A549 (cell line): Measurements from ENCODE around the gene GPT2.

ENCODE experiments used
- EP300 ChIP-seq, 2 experiments: fragments of >200 bp; sonication (Bioruptor Twin); formaldehyde crosslinking; IDR thresholded peaks; 2 replicates in 1 of 2; 3 replicates in 1 of 2; pipeline ENCODE4 v1.6.1; 2016 to 2017
- JUNB ChIP-seq: fragments of >200 bp; sonication (Bioruptor Twin); formaldehyde crosslinking; IDR thresholded peaks from 2 replicates; pipeline ENCODE4 v1.6.1; 2016
- NPAS2 ChIP-seq: fragments of 250-450 bp; sonication (Bioruptor Pico); IDR thresholded peaks from 2 replicates; pipeline ENCODE4 v1.8.0; 2022; ENCODE audit warnings: mild to moderate bottlenecking, moderate library complexity, borderline replicate concordance
- POLR2A ChIP-seq: IDR thresholded peaks from 2 replicates; pipeline ENCODE4 v1.6.1; 2012; ENCODE audit warnings: mild to moderate bottlenecking, low read length
- RAD21 ChIP-seq, 2 experiments: fragments of >200 bp in 1 of 2; sonication (Bioruptor Twin) in 1 of 2; formaldehyde crosslinking in 1 of 2; IDR thresholded peaks in 1 of 2; conservative IDR thresholded peaks in 1 of 2; 2 replicates in 1 of 2; 3 replicates in 1 of 2; pipeline ENCODE4 v1.6.1; 2012 to 2018; ENCODE audit warnings: inconsistent platforms in 1 of 2
- RNF2 ChIP-seq: fragments of 200-600 bp; sonication (generic); IDR thresholded peaks from 2 replicates; pipeline ENCODE4 v1.6.1; 2016; ENCODE audit warnings: low read depth, mild to moderate bottlenecking, antibody characterized with exemption, moderate library complexity, borderline replicate concordance
- TF ChIP-seq, protein P1 (sequence below): fragments of >200 bp; sonication (Bioruptor Twin); formaldehyde crosslinking; IDR thresholded peaks from 3 replicates; pipeline ENCODE4 v1.5.1; 2016
- TF ChIP-seq, protein P2 (sequence below): IDR thresholded peaks from 2 replicates; pipeline ENCODE4 v1.6.1; 2012

- TF ChIP-seq JUNB (no peak), EP300 (IDR thresholded peaks at IDR 0.05) (no peak), RAD21 (conservative IDR thresholded peaks at IDR 0.05 in 1 of 2, IDR thresholded peaks at IDR 0.05 in 1 of 2) (no peak), POLR2A (no peak), NPAS2 (no peak), RNF2 (no peak)
- TF ChIP-seq, protein P1, sequence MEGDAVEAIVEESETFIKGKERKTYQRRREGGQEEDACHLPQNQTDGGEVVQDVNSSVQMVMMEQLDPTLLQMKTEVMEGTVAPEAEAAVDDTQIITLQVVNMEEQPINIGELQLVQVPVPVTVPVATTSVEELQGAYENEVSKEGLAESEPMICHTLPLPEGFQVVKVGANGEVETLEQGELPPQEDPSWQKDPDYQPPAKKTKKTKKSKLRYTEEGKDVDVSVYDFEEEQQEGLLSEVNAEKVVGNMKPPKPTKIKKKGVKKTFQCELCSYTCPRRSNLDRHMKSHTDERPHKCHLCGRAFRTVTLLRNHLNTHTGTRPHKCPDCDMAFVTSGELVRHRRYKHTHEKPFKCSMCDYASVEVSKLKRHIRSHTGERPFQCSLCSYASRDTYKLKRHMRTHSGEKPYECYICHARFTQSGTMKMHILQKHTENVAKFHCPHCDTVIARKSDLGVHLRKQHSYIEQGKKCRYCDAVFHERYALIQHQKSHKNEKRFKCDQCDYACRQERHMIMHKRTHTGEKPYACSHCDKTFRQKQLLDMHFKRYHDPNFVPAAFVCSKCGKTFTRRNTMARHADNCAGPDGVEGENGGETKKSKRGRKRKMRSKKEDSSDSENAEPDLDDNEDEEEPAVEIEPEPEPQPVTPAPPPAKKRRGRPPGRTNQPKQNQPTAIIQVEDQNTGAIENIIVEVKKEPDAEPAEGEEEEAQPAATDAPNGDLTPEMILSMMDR = no peak
- TF ChIP-seq, protein P2, sequence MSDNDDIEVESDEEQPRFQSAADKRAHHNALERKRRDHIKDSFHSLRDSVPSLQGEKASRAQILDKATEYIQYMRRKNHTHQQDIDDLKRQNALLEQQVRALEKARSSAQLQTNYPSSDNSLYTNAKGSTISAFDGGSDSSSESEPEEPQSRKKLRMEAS = no peak
These were observed 47.3 kb upstream of the GPT2 start for GRCh38 chr16:46836534-46837530.
